ENCODE results near the gene RNF121. TPM values are rescaled to one million over a fixed set of nuclear protein-coding genes. Genes with fewer than 3 reads are reported as not detected.

RNF121 gene
- total RNA-seq, 4 donors from 2014 or later = 13.1 to 25.8 (median 21.5) TPM

DNA sequence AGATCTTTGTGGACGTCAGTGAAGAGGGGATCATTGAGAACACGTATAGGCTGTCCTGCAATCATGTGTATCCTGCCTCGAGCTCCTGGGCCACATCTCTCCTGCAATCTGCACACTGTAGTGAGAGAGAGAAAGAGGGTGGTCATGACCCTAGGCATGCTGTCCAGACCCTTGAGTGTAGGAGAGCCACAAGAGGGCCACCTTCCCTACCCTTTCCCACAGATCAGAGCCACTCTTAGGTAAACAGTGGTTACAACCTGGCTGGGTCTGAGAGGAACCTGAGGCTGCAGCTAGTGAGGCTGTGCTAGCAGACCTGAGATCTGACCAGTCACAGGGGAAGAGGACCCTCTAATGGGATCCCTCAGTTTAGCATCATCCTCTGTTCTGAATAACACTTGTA is 65.9 kb downstream of the RNF121 start:
- Histone ChIP-seq H3K27me3 (no peaks in the 10 kb centered on the region), H3K4me1 (peaks cover 0 to 12% (median 4%) of the 10 kb centered on the region in 3 donors), H3K36me3 (peaks cover 3 to 42% of the 10 kb centered on the region in 2 donors), H3K9me3 (no peaks in the 10 kb centered on the region), H3K4me3 (no peak overlapping the region), H3K27ac (no peak overlapping the region)
- WGBS, 2 donors (ENCODE audit: low coverage in 1 of 2) = 90% methylated on average over 2 of the region's 3 CpGs; no CpG with 5 or more reads in 1 of the 2 donors
- no peak for ATAC-seq
- TF ChIP-seq EP300 (IDR thresholded peaks at IDR 0.05) (no peak), CTCF (IDR thresholded peaks at IDR 0.05) (no peak), POLR2AphosphoS5 (IDR thresholded peaks at IDR 0.05) (no peak), POLR2A (IDR thresholded peaks at IDR 0.05) (no peak)

DNA sequence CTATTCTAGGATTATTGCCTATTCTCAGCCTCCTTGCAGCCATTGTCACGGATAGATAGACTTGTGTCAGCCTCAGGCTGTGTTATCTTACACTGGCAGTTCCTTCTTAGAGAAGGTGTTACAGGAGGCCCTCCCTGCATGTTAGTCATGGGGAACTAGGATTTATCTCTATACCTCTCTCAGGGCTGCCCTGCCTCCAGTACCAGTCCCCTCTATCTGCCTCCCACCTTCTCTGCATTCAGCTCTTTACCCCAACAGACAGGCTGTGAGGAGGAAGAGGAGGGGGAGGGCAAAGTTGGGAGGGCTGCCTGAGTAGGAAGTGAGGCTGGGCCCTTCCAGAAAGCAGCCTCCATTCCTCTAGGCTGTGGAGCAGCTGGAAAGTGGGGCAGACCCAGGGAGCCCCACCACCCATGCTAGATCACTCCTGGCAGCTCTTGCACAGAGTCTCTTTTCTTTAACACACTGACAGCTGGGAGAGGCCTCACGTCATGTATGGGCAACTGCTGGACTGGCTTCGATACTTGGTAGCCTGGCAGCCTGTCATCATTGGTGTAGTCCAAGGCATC is 67.0 kb downstream of the RNF121 start:
- WGBS, 2 donors (ENCODE audit: low coverage in 1 of 2) = 100% methylated on average over 1 of the region's 3 CpGs; no CpG with 5 or more reads in 1 of the 2 donors
- TF ChIP-seq EP300 (IDR thresholded peaks at IDR 0.05) (no peak), POLR2AphosphoS5 (IDR thresholded peaks at IDR 0.05) (no peak), POLR2A (IDR thresholded peaks at IDR 0.05) (no peak), CTCF (IDR thresholded peaks at IDR 0.05) (no peak)
- ATAC-seq = no peak

GRCh38 chr11:71996517-71996916 is 67.7 kb downstream of the RNF121 start:
- peaks cover 0 to 36% of the 10 kb centered on the region in 2 donors for H3K36me3 ChIP-seq
- TF ChIP-seq POLR2AphosphoS5 (IDR thresholded peaks at IDR 0.05) (no peak), POLR2A (IDR thresholded peaks at IDR 0.05) (no peak), CTCF (IDR thresholded peaks at IDR 0.05) (no peak), EP300 (IDR thresholded peaks at IDR 0.05) (no peak)
- ATAC-seq = no peak
- peaks cover 5 to 29% (median 7%) of the 10 kb centered on the region in 3 donors for H3K4me1 ChIP-seq
- H3K4me3 ChIP-seq = no peak overlapping the region
- WGBS, 2 donors (ENCODE audit: low coverage in 1 of 2) = no CpG with 5 or more reads among the region's 4 CpGs
- H3K9me3 ChIP-seq = no peaks in the 10 kb centered on the region
- no peak overlapping the region for H3K27ac ChIP-seq
- no peaks in the 10 kb centered on the region for H3K27me3 ChIP-seq

More for the DNA sequence above, 67.0 kb downstream of the RNF121 start:
- Histone ChIP-seq H3K36me3 (peaks cover 3 to 36% of the 10 kb centered on the region in 2 donors), H3K9me3 (no peaks in the 10 kb centered on the region), H3K27ac (no peak overlapping the region), H3K4me1 (peaks cover 5 to 22% (median 7%) of the 10 kb centered on the region in 3 donors), H3K27me3 (no peaks in the 10 kb centered on the region), H3K4me3 (no peak overlapping the region)

GRCh38 chr11:71996946-71997345 is 68.1 kb downstream of the RNF121 start:
- H3K27me3 ChIP-seq = no peaks in the 10 kb centered on the region
- peaks cover 5 to 33% (median 7%) of the 10 kb centered on the region in 3 donors for H3K4me1 ChIP-seq
- WGBS, 2 donors (ENCODE audit: low coverage in 1 of 2) = 66 to 100% methylated on average over 4 of the region's 8 CpGs
- TF ChIP-seq POLR2AphosphoS5 (IDR thresholded peaks at IDR 0.05) = no peak
- TF ChIP-seq POLR2A (IDR thresholded peaks at IDR 0.05) = no peak
- no peak for TF ChIP-seq EP300 (IDR thresholded peaks at IDR 0.05)
- no peak for TF ChIP-seq CTCF (IDR thresholded peaks at IDR 0.05)
- peaks cover 0 to 36% of the 10 kb centered on the region in 2 donors for H3K36me3 ChIP-seq
- no peak overlapping the region for H3K4me3 ChIP-seq
- no peak for ATAC-seq
- H3K27ac ChIP-seq = no peak overlapping the region
- H3K9me3 ChIP-seq = no peaks in the 10 kb centered on the region

GRCh38 chr11:71997594-71997993 is 68.7 kb downstream of the RNF121 start:
- ATAC-seq = no peak
- Histone ChIP-seq H3K27ac (no peak overlapping the region), H3K4me1 (peaks cover 5 to 40% (median 7%) of the 10 kb centered on the region in 3 donors), H3K27me3 (no peaks in the 10 kb centered on the region), H3K4me3 (no peak overlapping the region), H3K9me3 (no peaks in the 10 kb centered on the region), H3K36me3 (peaks cover 0 to 41% of the 10 kb centered on the region in 2 donors)
- 100% methylated on average over 1 of the region's 3 CpGs; no CpG with 5 or more reads in 1 of the 2 donors for WGBS, 2 donors (ENCODE audit: low coverage in 1 of 2)
- no peak for TF ChIP-seq CTCF (IDR thresholded peaks at IDR 0.05)
- TF ChIP-seq POLR2A (IDR thresholded peaks at IDR 0.05) = no peak
- TF ChIP-seq EP300 (IDR thresholded peaks at IDR 0.05) = no peak
- TF ChIP-seq POLR2AphosphoS5 (IDR thresholded peaks at IDR 0.05) = no peak
